Fibroblast of mammary gland (primary cell): Measurements from ENCODE around the gene IFT80.

Experiments
- DNase-seq: peaks from one replicate; pipeline ENCODE4 v3.0.0-alpha.2; 2010; ENCODE audit warnings: low read depth
- H3K4me3 ChIP-seq: 2 replicates; pipeline ENCODE4 v1.5.1; 2011; ENCODE audit warnings: low read depth, mild to moderate bottlenecking, low read length, moderate library complexity; ENCODE audit not compliant: control insufficient read depth
- CTCF ChIP-seq: conservative IDR thresholded peaks from 2 replicates; pipeline ENCODE4 v1.5.1; 2011; ENCODE audit warnings: low read depth, low read length, inconsistent platforms; ENCODE audit not compliant: control insufficient read depth, insufficient read depth

The IFT80 gene

GRCh38 chr3:160437083-160437455, 38.0 kb upstream of the IFT80 start:
- DNase-seq, result no peak
- H3K4me3 ChIP-seq, result no peak overlapping the region
- TF ChIP-seq CTCF, result no peak

GRCh38 chr3:160435747-160436146, 36.7 kb upstream of the IFT80 start:
- no peak for DNase-seq
- TF ChIP-seq CTCF, result no peak
- no peak overlapping the region for H3K4me3 ChIP-seq

- no peak overlapping the region for H3K4me3 ChIP-seq
- no peak for TF ChIP-seq CTCF
- DNase-seq, result no peak
These were observed 36.1 kb upstream of the IFT80 start for GRCh38 chr3:160435095-160435494.

- peak; percentile 31 for DNase-seq
- no peak overlapping the region for H3K4me3 ChIP-seq
- no peak for TF ChIP-seq CTCF
These were observed 35.0 kb upstream of the IFT80 start for GRCh38 chr3:160434071-160434470.

GRCh38 chr3:160427832-160428424, 28.9 kb upstream of the IFT80 start:
- TF ChIP-seq CTCF, result no peak
- H3K4me3 ChIP-seq, result no peak overlapping the region
- DNase-seq, result no peak

GRCh38 chr3:160417311-160417710, 18.3 kb upstream of the IFT80 start:
- TF ChIP-seq CTCF, result no peak
- DNase-seq, result no peak
- no peak overlapping the region for H3K4me3 ChIP-seq
